ENCODE data around the gene ANKRD10.

The ANKRD10 gene

DNA sequence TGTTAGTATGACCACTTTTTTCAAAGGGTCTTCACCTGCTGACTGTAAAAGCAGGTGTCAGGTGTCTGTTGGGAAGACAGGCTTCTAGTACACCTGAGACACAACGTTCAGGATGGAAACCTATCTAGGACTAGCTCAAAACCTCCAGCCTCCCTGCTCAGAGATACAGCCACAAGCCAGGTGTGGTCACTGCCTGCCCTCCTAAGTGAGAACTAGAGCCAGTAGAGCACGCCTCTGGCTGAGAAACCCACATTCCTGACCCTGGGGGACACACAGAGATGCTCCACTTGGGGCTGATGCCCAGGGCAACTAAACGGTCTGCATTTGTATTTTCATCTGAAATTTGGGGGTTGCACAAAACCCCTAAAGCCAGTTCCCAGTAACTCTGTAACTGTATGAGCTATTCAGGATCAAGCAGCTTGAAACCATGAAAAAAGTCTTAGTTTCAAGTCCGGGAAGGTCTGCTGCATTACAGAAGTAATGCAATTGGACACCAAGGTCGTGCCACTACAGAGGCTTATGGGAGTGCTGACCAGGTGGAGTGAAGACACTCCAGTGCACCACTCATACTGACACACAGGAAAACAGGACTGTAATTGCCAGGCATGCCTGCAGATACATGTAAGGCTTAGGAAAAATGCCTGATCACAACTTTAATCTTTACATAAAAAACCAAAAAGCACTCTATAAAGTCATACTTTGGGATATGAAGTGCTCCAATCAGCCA is 27.8 kb downstream of the ANKRD10 start:
- Histone ChIP-seq H2AFZ (ENCODE audit: low read length) (no peak overlapping the region), H4K8ac (ENCODE audit: low read depth, low read length) (no peak overlapping the region), H3K4me3 (ENCODE audit: low read length in 2 of 2) (no peak overlapping the region), H3K4me1 (ENCODE audit: control insufficient read depth in 2 of 2, insufficient read depth in 1 of 2, low read depth in 1 of 2, low read length in 2 of 2) (peaks cover 26 to 27% of the 10 kb centered on the region in 2 donors), H2BK12ac (ENCODE audit: low read length) (no peak overlapping the region), H3K36me3 (replicated peaks in 1 of 2; ENCODE audit: control insufficient read depth in 2 of 2, insufficient read depth in 2 of 2, low read length in 2 of 2) (peaks cover 2 to 20% of the 10 kb centered on the region in 2 donors), H2BK120ac (ENCODE audit: low read depth, low read length) (no peak overlapping the region), H3K18ac (ENCODE audit: low read length) (no peak overlapping the region), H4K91ac (ENCODE audit: low read depth, low read length, poor library complexity) (no peak overlapping the region), H3K9ac (ENCODE audit: low read depth, low read length, poor library complexity) (no peak overlapping the region), H2BK5ac (ENCODE audit: low read length) (no peak overlapping the region), H3K9me3 (replicated peaks in 1 of 2; ENCODE audit: control insufficient read depth in 2 of 2, insufficient read depth in 1 of 2, low read depth in 1 of 2, low read length in 2 of 2) (no peaks in the 10 kb centered on the region), H3K27me3 (ENCODE audit: control insufficient read depth in 3 of 3, insufficient read depth in 3 of 3, low read depth in 1 of 3, low read length in 3 of 3) (no peaks in the 10 kb centered on the region), H3K4me2 (ENCODE audit: insufficient read depth, low read length, poor library complexity, severe bottlenecking) (no peak overlapping the region), H3K27ac (replicated peaks; ENCODE audit: low read length) (peak overlapping the region; percentile 76), H3K79me1 (ENCODE audit: low read depth, low read length) (no peaks in the 10 kb centered on the region), H2AK5ac (ENCODE audit: low read depth, low read length) (no peak overlapping the region), H2BK15ac (ENCODE audit: low read length) (no peak overlapping the region), H3K4ac (ENCODE audit: low read length) (no peak overlapping the region), H3K23ac (ENCODE audit: low read depth, low read length, poor library complexity) (no peak overlapping the region), H3K14ac (ENCODE audit: low read length) (no peak overlapping the region)
- no peak for DNase-seq (ENCODE audit: low spot score)
- WGBS, 2 donors (ENCODE audit: extremely low coverage in 2 of 2, insufficient read length in 2 of 2, insufficient replicate concordance in 1 of 2) = no CpG with 5 or more reads among the region's 5 CpGs

GRCh38 chr13:110885966-110886869 is 28.7 kb downstream of the ANKRD10 start:
- WGBS, 2 donors (ENCODE audit: extremely low coverage in 2 of 2, insufficient read length in 2 of 2, insufficient replicate concordance in 1 of 2) = no CpG with 5 or more reads among the region's 8 CpGs
- Histone ChIP-seq H3K14ac (ENCODE audit: low read length) (no peak overlapping the region), H3K9me3 (replicated peaks in 1 of 2; ENCODE audit: control insufficient read depth in 2 of 2, insufficient read depth in 1 of 2, low read depth in 1 of 2, low read length in 2 of 2) (no peaks in the 10 kb centered on the region), H3K23ac (ENCODE audit: low read depth, low read length, poor library complexity) (no peak overlapping the region), H2BK120ac (ENCODE audit: low read depth, low read length) (no peak overlapping the region), H2BK5ac (ENCODE audit: low read length) (no peak overlapping the region), H3K36me3 (replicated peaks in 1 of 2; ENCODE audit: control insufficient read depth in 2 of 2, insufficient read depth in 2 of 2, low read length in 2 of 2) (peaks cover 2 to 12% of the 10 kb centered on the region in 2 donors), H2AFZ (ENCODE audit: low read length) (no peak overlapping the region), H3K18ac (ENCODE audit: low read length) (peak overlapping the region; percentile 61), H3K4me1 (ENCODE audit: control insufficient read depth in 2 of 2, insufficient read depth in 1 of 2, low read depth in 1 of 2, low read length in 2 of 2) (peaks cover 26 to 27% of the 10 kb centered on the region in 2 donors), H3K4me2 (ENCODE audit: insufficient read depth, low read length, poor library complexity, severe bottlenecking) (no peak overlapping the region), H3K9ac (ENCODE audit: low read depth, low read length, poor library complexity) (peak overlapping the region; percentile 53), H3K27me3 (ENCODE audit: control insufficient read depth in 3 of 3, insufficient read depth in 3 of 3, low read depth in 1 of 3, low read length in 3 of 3) (no peaks in the 10 kb centered on the region), H2BK12ac (ENCODE audit: low read length) (no peak overlapping the region), H3K27ac (replicated peaks; ENCODE audit: low read length) (no peak overlapping the region), H2AK5ac (ENCODE audit: low read depth, low read length) (no peak overlapping the region), H3K4ac (ENCODE audit: low read length) (no peak overlapping the region), H3K79me1 (ENCODE audit: low read depth, low read length) (no peaks in the 10 kb centered on the region), H4K8ac (ENCODE audit: low read depth, low read length) (no peak overlapping the region), H4K91ac (ENCODE audit: low read depth, low read length, poor library complexity) (no peak overlapping the region), H2BK15ac (ENCODE audit: low read length) (no peak overlapping the region), H3K4me3 (ENCODE audit: low read length in 2 of 2) (no peak overlapping the region)
- DNase-seq (ENCODE audit: low spot score) = no peak

GRCh38 chr13:110885516-110885915 is 29.4 kb downstream of the ANKRD10 start:
- H2BK5ac ChIP-seq (ENCODE audit: low read length) = no peak overlapping the region
- no peaks in the 10 kb centered on the region for H3K9me3 ChIP-seq (replicated peaks in 1 of 2; ENCODE audit: control insufficient read depth in 2 of 2, insufficient read depth in 1 of 2, low read depth in 1 of 2, low read length in 2 of 2)
- H2BK12ac ChIP-seq (ENCODE audit: low read length) = no peak overlapping the region
- DNase-seq (ENCODE audit: low spot score) = no peak
- no peak overlapping the region for H3K27ac ChIP-seq (replicated peaks; ENCODE audit: low read length)
- no peak overlapping the region for H2BK120ac ChIP-seq (ENCODE audit: low read depth, low read length)
- no peaks in the 10 kb centered on the region for H3K27me3 ChIP-seq (ENCODE audit: control insufficient read depth in 3 of 3, insufficient read depth in 3 of 3, low read depth in 1 of 3, low read length in 3 of 3)
- H3K79me1 ChIP-seq (ENCODE audit: low read depth, low read length) = no peaks in the 10 kb centered on the region
- WGBS, 2 donors (ENCODE audit: extremely low coverage in 2 of 2, insufficient read length in 2 of 2, insufficient replicate concordance in 1 of 2) = no CpG with 5 or more reads among the region's 10 CpGs
- no peak overlapping the region for H4K8ac ChIP-seq (ENCODE audit: low read depth, low read length)
- no peak overlapping the region for H3K4me2 ChIP-seq (ENCODE audit: insufficient read depth, low read length, poor library complexity, severe bottlenecking)
- H3K9ac ChIP-seq (ENCODE audit: low read depth, low read length, poor library complexity) = no peak overlapping the region
- peak overlapping the region; percentile 69 for H3K18ac ChIP-seq (ENCODE audit: low read length)
- no peak overlapping the region for H3K4ac ChIP-seq (ENCODE audit: low read length)
- no peak overlapping the region for H3K4me3 ChIP-seq (ENCODE audit: low read length in 2 of 2)
- H3K23ac ChIP-seq (ENCODE audit: low read depth, low read length, poor library complexity) = no peak overlapping the region
- H3K4me1 ChIP-seq (ENCODE audit: control insufficient read depth in 2 of 2, insufficient read depth in 1 of 2, low read depth in 1 of 2, low read length in 2 of 2) = peaks cover 26 to 27% of the 10 kb centered on the region in 2 donors
- H3K36me3 ChIP-seq (replicated peaks in 1 of 2; ENCODE audit: control insufficient read depth in 2 of 2, insufficient read depth in 2 of 2, low read length in 2 of 2) = peaks cover 2 to 12% of the 10 kb centered on the region in 2 donors
- H2AK5ac ChIP-seq (ENCODE audit: low read depth, low read length) = no peak overlapping the region
- no peak overlapping the region for H3K14ac ChIP-seq (ENCODE audit: low read length)
- H2BK15ac ChIP-seq (ENCODE audit: low read length) = no peak overlapping the region
- no peak overlapping the region for H4K91ac ChIP-seq (ENCODE audit: low read depth, low read length, poor library complexity)
- no peak overlapping the region for H2AFZ ChIP-seq (ENCODE audit: low read length)

GRCh38 chr13:110884517-110884916 is 30.4 kb downstream of the ANKRD10 start:
- Histone ChIP-seq H3K18ac (ENCODE audit: low read length) (no peak overlapping the region), H3K27ac (replicated peaks; ENCODE audit: low read length) (no peak overlapping the region), H3K4me2 (ENCODE audit: insufficient read depth, low read length, poor library complexity, severe bottlenecking) (no peak overlapping the region), H2BK12ac (ENCODE audit: low read length) (no peak overlapping the region), H2BK15ac (ENCODE audit: low read length) (no peak overlapping the region), H3K9me3 (replicated peaks in 1 of 2; ENCODE audit: control insufficient read depth in 2 of 2, insufficient read depth in 1 of 2, low read depth in 1 of 2, low read length in 2 of 2) (no peaks in the 10 kb centered on the region), H2AFZ (ENCODE audit: low read length) (no peak overlapping the region), H2BK5ac (ENCODE audit: low read length) (no peak overlapping the region), H3K4me3 (ENCODE audit: low read length in 2 of 2) (no peak overlapping the region), H3K27me3 (ENCODE audit: control insufficient read depth in 3 of 3, insufficient read depth in 3 of 3, low read depth in 1 of 3, low read length in 3 of 3) (no peaks in the 10 kb centered on the region), H2AK5ac (ENCODE audit: low read depth, low read length) (no peak overlapping the region), H2BK120ac (ENCODE audit: low read depth, low read length) (no peak overlapping the region), H3K14ac (ENCODE audit: low read length) (no peak overlapping the region), H4K91ac (ENCODE audit: low read depth, low read length, poor library complexity) (no peak overlapping the region), H3K36me3 (replicated peaks in 1 of 2; ENCODE audit: control insufficient read depth in 2 of 2, insufficient read depth in 2 of 2, low read length in 2 of 2) (peaks cover 4 to 8% of the 10 kb centered on the region in 2 donors), H3K4ac (ENCODE audit: low read length) (no peak overlapping the region), H3K9ac (ENCODE audit: low read depth, low read length, poor library complexity) (no peak overlapping the region), H3K79me1 (ENCODE audit: low read depth, low read length) (no peaks in the 10 kb centered on the region), H3K23ac (ENCODE audit: low read depth, low read length, poor library complexity) (no peak overlapping the region), H3K4me1 (ENCODE audit: control insufficient read depth in 2 of 2, insufficient read depth in 1 of 2, low read depth in 1 of 2, low read length in 2 of 2) (peaks cover 21 to 27% of the 10 kb centered on the region in 2 donors), H4K8ac (ENCODE audit: low read depth, low read length) (no peak overlapping the region)
- no peak for DNase-seq (ENCODE audit: low spot score)
- WGBS, 2 donors (ENCODE audit: extremely low coverage in 2 of 2, insufficient read length in 2 of 2, insufficient replicate concordance in 1 of 2) = no CpG with 5 or more reads among the region's 3 CpGs

All from neuronal stem cell (in vitro differentiated cells).